Loucy (cell line): ENCODE measurements around the gene CTDSP1.

Experiments used
- CTCF ChIP-seq: fragments of 200-600 bp; sonication (generic); conservative IDR thresholded peaks from 2 replicates; pipeline ENCODE4 v1.5.1; 2014; ENCODE audit warnings: mild to moderate bottlenecking, antibody characterized with exemption, low read length
- EZH2phosphoT487 ChIP-seq: fragments of 200-600 bp; IDR thresholded peaks from 2 replicates; pipeline ENCODE4 v1.6.1; 2018; ENCODE audit warnings: antibody characterized with exemption, mild to moderate bottlenecking, moderate library complexity, borderline replicate concordance

DNA sequence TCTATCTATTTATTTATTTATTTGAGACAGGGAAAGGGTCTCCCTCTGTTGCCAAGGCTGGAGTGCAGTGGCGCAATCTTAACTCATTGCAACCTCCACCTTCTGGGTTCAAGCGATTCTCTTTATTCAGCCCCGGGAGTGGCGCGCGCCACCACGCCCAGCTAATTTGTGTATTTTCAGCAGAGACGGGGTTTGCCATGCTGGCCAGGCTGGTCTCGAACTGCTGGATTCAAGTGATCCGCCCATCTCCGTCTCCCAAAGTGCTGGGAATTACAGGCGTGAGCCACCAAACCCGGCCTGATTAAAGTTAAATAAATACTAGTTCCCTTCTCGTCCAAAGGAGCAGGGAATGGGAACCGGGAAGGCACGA lies 4.2 kb upstream of the CTDSP1 start:
- TF ChIP-seq CTCF: no peak
- no peak for TF ChIP-seq EZH2phosphoT487
